Measurements from ENCODE around the gene DPP4. TPM values are rescaled to one million over a fixed set of nuclear protein-coding genes. Genes with fewer than 3 reads are reported as not detected.

The DPP4 gene
- total and polyA plus RNA-seq, 2 of the 13 experiments (the other 11 are each of a cell fraction or from before 2014, with no cell fraction given): 39.4 to 109 TPM

DNA sequence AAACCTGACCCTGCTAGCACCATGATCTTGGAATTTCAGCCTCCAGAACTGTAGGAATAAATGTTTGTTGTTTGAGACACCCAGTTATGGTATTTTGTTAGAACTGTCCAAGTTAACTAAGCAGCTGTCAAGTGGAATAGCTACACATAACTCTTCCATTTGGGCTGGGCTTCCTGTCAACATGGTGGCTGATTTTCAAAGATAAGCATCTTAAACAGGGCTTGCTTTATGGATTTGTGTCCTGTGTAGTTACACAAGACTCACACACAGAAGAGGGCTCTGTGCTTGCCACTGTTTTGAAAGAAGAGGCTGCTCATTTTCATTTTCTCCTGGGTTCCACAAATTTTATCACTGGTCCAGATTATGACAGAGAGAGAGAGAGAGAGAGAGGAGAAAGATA, 42.3 kb upstream of the DPP4 start (continued):
- TF ChIP-seq, protein P1, sequence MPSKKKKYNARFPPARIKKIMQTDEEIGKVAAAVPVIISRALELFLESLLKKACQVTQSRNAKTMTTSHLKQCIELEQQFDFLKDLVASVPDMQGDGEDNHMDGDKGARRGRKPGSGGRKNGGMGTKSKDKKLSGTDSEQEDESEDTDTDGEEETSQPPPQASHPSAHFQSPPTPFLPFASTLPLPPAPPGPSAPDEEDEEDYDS (CRISPR knock-in tag; IDR thresholded peaks at IDR 0.05): no peak
- TF ChIP-seq LCORL (IDR thresholded peaks at IDR 0.05) (no peak), LCORL (CRISPR knock-in tag; IDR thresholded peaks at IDR 0.05) (no peak), NCOA2 (CRISPR knock-in tag; IDR thresholded peaks at IDR 0.05) (peak; percentile 63), FOXA3 (CRISPR knock-in tag; IDR thresholded peaks at IDR 0.05) (peak; percentile 75; the same call in 1 of the 2 replicates), TEF (CRISPR knock-in tag; IDR thresholded peaks at IDR 0.05) (peak; percentile 11; the same call in 1 of the 2 replicates), RBFOX2 (IDR thresholded peaks at IDR 0.05; ENCODE audit: low read depth, low read length) (no peak), XBP1 (CRISPR knock-in tag; IDR thresholded peaks at IDR 0.05) (no peak), ZSCAN20 (CRISPR knock-in tag; IDR thresholded peaks at IDR 0.05; ENCODE audit: borderline replicate concordance) (no peak), ZNF260 (CRISPR knock-in tag; IDR thresholded peaks at IDR 0.05; ENCODE audit: borderline replicate concordance, low read depth) (no peak), SOX6 (IDR thresholded peaks at IDR 0.05) (no peak), SOX6 (CRISPR knock-in tag; IDR thresholded peaks at IDR 0.05) (no peak; the same call in 1 of the 2 replicates), NFKB2 (CRISPR knock-in tag; IDR thresholded peaks at IDR 0.05; ENCODE audit: borderline replicate concordance) (no peak), RORA (CRISPR knock-in tag; IDR thresholded peaks at IDR 0.05) (no peak), KLF16 (CRISPR knock-in tag; IDR thresholded peaks at IDR 0.05) (peak in 1 of 2 experiments; percentile 34; a peak in 1 of 4 replicates), ZNF552 (CRISPR knock-in tag; IDR thresholded peaks at IDR 0.05; ENCODE audit: borderline replicate concordance) (no peak), SPEN (CRISPR knock-in tag; IDR thresholded peaks at IDR 0.05; ENCODE audit: low read depth) (no peak), TBX3 (IDR thresholded peaks at IDR 0.05; ENCODE audit: borderline replicate concordance) (no peak), ZNF232 (CRISPR knock-in tag; IDR thresholded peaks at IDR 0.05; ENCODE audit: borderline replicate concordance) (no peak), ZNF891 (CRISPR knock-in tag; IDR thresholded peaks at IDR 0.05) (no peak), JUN (CRISPR knock-in tag; IDR thresholded peaks at IDR 0.05) (no peak)
- TF ChIP-seq, protein P2, sequence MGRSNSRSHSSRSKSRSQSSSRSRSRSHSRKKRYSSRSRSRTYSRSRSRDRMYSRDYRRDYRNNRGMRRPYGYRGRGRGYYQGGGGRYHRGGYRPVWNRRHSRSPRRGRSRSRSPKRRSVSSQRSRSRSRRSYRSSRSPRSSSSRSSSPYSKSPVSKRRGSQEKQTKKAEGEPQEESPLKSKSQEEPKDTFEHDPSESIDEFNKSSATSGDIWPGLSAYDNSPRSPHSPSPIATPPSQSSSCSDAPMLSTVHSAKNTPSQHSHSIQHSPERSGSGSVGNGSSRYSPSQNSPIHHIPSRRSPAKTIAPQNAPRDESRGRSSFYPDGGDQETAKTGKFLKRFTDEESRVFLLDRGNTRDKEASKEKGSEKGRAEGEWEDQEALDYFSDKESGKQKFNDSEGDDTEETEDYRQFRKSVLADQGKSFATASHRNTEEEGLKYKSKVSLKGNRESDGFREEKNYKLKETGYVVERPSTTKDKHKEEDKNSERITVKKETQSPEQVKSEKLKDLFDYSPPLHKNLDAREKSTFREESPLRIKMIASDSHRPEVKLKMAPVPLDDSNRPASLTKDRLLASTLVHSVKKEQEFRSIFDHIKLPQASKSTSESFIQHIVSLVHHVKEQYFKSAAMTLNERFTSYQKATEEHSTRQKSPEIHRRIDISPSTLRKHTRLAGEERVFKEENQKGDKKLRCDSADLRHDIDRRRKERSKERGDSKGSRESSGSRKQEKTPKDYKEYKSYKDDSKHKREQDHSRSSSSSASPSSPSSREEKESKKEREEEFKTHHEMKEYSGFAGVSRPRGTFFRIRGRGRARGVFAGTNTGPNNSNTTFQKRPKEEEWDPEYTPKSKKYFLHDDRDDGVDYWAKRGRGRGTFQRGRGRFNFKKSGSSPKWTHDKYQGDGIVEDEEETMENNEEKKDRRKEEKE (IDR thresholded peaks at IDR 0.05): no peak
- TF ChIP-seq, protein P3, sequence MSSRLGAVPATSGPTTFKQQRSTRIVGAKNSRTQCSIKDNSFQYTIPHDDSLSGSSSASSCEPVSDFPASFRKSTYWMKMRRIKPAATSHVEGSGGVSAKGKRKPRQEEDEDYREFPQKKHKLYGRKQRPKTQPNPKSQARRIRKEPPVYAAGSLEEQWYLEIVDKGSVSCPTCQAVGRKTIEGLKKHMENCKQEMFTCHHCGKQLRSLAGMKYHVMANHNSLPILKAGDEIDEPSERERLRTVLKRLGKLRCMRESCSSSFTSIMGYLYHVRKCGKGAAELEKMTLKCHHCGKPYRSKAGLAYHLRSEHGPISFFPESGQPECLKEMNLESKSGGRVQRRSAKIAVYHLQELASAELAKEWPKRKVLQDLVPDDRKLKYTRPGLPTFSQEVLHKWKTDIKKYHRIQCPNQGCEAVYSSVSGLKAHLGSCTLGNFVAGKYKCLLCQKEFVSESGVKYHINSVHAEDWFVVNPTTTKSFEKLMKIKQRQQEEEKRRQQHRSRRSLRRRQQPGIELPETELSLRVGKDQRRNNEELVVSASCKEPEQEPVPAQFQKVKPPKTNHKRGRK (CRISPR knock-in tag; IDR thresholded peaks at IDR 0.05): no peak
- TF ChIP-seq, protein P4, sequence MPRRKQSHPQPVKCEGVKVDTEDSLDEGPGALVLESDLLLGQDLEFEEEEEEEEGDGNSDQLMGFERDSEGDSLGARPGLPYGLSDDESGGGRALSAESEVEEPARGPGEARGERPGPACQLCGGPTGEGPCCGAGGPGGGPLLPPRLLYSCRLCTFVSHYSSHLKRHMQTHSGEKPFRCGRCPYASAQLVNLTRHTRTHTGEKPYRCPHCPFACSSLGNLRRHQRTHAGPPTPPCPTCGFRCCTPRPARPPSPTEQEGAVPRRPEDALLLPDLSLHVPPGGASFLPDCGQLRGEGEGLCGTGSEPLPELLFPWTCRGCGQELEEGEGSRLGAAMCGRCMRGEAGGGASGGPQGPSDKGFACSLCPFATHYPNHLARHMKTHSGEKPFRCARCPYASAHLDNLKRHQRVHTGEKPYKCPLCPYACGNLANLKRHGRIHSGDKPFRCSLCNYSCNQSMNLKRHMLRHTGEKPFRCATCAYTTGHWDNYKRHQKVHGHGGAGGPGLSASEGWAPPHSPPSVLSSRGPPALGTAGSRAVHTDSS (CRISPR knock-in tag; conservative IDR thresholded peaks at IDR 0.05): no peak
